NCI-H82 (cell line): Measurements from ENCODE around the gene SETX.
A peak's percentile ranks its signal among the peaks of the same experiment; 100 is the strongest.

Experiments
- DNase-seq: peaks from one replicate; lab custom pipeline; 2025; lab: John Stamatoyannopoulos, UW

The SETX gene

DNA sequence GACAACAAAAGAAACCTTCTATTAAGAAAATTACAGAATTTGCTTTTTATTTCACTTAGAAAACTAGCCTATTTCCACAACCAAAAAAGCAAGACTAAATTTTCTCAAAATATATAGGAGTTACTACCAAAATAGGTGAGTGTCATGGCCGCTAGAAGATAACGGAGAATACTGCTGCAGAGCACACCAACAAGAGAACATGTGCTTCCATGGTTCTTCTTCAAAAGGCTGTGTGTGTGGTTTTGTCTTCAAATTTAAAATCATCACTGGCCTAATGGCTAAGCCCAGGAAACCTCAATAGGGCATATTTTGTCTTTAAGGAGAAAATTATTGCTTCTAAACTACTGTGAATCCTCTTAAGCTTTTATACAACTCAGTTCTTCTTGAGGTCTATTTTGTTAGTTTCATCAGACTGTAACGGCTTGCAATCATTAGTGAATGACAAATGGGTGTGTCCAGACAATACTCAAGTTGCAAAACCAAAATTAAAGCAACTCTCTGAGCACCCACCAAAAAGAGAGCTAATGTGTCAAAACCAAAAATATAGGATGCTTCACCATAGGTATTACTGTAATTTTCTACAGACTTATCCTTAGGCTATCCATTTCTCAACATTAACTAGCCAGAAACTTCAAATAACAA is 3.3 kb downstream of the SETX start:
- no peak for DNase-seq

DNA sequence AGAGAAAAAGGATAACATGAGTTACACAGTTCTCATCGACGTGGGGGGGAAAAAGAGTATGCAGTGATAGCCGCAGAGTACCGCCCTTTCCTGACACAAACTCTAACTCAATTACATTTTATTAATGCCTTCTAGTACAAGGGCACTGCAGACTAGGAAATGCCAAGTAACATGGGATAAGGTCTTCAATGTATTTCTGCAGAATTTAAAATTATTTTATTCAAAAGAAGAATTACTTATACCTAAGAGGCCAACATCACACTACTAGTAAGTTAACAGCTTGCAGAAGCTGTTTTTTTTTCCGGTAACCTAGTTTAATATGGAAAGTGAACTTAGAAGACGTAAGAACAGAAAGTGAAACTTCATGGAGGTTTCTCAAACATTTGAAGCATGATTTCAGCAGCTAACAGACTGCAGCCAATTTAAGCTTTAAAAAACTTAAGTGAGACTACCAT is 3.9 kb downstream of the SETX start:
- DNase-seq: no peak

DNA sequence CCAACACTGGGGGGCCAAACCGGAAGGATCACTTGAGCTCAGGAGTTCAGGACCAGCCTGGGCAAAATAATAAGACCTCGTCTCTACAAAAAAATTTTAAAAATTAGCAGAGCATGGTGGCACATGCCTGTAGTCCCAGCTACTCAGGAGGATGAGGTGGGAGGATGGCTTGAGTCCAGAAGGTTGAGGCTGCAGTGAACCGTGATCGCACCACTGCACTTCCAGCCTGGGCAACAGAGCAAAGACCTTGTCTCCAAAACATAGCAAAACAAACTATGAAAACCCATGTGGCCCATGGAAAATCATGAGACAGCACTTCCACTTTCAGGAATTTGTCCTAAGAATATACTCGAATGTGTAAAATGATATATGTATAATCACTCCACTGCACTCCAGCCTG is 6.1 kb downstream of the SETX start:
- DNase-seq: no peak

DNA sequence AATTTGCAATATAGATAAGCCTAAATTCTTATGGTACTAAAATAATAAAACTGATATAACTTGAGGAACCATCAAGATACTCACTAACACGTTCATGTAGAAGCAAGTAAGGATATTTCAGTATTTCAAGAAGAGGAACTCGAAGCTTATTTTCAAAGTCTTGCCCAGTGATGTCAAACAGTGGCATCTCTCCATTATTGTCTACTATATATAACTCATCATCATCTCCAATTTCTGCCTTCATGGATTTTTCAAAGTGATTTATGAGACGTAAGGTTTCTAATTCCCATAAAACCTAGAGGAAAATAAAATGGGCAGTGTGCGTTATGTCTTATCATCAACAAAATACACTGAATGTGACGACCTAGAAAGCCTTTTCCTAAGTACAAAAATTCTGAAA is 8.6 kb downstream of the SETX start:
- DNase-seq: no peak

DNA sequence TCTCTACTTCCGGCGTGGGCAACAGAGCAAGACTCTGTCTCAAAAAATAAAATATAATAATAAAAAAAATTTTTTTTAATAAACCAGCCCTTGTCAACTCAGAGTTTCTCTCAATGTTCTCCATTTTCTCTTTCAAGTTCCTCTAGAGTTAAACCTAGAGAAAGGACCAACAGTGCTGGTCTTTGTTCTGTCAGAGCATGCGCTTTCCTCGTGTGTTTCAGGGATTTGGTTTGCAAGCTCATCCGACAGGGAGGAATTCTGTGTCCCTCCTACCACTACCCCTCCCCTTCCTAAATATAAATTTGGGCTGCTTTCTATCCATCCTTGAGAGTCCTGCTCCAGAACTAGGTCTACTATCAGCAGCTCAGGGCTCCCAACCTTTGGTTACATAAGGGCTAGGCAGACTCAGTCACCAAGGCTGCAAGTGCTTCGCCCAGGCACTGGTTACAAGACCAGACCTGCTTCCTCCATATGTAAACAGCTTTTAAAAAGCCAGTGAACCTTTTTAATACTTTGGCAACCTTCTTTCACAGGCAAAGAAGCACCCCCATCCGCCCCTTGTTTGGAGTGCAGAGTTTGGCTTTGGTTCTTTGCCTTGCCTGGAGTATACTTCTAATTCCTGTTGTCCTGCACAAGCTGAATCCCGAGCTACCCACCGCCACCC is 13.5 kb downstream of the SETX start:
- DNase-seq: no peak

DNA sequence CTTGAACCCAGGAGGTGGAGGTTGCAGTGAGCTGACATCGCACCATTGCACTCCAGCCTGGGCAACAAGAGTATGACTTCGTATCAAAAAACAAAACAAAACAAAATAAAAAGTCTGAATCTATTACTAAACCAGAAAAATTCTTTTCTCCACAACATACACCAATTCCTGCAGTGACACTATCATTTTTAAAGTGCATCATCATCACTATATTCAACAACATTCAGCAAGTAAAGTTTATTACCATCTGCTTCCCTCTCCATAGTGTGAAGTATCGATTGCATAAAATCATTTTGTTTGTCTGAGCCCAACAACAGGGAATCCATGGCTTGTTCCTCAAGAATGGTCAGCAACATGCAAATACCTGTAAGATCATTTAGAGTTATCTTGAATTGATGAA is 20.4 kb downstream of the SETX start:
- no peak for DNase-seq

DNA sequence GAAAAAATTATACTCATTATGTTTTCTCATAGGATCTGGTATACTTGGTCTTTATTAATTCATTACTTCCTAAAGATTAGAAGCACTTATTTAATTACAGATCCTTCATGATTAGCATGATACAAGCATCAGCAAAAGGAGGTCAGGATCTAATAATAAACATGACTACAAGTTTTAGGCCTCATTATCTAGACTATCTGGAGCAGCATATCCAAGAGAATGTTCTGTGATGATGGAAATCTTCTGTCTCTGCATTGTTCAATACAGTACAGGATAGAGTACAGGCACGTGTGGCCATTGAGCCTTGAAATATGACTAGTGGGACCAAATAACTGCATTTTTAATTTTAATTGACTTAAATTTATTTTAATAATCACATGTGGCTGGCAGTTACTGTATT is 21.2 kb downstream of the SETX start:
- no peak for DNase-seq

DNA sequence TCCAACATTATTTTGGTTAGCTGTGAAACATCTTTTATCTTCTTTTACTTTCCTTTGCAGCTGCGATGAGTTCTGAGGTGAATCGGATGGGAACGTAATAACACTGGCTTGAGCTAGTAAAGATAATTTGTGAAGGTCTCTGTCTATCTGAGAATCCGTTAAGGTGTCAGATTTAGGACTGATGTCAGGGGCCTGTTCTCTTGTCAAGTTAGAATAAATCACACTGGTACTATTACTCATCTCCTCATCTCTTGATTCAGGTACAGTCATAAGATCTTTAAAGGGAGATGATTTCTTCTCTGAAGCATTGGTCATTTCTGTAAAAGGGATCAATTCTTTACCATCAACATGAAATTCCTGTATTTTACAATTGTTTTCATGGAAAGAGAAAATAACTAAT is 26.2 kb downstream of the SETX start:
- no peak for DNase-seq

DNA sequence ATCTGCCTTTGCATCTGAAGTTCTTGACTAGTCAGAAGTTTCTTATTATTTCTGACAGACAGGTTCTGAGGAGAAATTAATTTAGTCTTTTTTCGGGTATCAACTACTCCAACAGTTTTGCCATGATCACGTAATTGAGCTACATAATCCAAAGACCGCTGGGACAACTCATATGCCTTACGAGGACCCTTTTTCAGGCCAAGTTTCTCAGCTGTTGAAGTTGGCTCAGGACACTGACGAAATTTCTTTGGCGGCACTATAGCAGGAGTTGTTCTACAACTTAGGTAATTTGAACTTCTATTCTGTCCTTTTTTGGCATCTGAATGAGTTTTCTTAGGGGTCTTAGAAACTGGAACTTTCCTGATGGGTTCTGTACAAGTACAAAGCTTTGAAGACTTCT is 27.2 kb downstream of the SETX start:
- DNase-seq: no peak

DNA sequence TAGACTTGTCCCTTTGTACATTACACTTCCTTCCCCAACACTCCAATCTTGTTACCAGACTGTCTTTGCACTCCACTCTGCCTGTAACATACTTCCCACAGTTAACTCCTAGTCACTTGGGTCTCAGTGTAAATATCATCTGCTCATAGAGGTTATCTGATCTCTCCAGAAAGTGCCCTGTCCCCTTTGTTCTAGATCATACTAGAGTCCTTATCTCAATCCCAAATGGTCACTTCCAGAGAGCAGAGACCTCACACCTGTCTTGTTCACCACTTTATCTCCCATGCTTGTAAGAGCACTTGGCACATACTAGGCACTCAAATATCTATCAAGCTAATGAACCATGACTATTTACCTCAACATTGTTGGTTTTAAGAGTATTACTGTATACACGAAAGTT is 30.4 kb downstream of the SETX start:
- DNase-seq: no peak

DNA sequence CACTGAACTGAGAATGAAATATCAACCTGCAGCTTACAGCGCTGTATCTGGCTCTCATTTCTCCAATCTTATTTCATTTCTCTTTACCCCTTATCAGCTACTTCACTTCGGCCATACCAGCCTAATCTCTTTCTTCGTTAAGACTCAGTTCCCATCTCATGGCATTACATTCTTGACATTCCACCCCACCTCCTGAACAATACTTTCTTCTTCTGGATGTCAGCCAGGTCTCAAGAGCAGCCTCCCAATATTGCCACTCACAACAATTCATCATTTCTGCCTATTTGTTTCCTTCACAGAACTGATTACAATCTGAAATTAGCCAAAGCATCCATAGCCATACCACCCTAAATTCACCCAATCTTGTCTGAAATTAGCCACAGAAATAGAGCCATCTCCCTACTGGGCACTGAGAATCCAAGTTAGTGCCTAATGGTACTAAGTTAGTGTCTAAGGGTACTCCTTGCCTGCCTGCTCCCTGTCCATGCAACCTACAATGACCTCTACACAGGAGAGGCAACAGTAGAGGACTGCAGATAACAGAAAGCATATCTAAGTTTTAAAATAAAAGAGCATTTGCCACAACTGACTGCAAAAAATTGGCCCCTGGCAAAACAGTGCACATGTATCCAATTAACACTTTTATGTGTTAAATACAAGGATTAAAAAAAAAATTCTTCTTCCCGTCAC is 35.2 kb downstream of the SETX start:
- DNase-seq: no peak

DNA sequence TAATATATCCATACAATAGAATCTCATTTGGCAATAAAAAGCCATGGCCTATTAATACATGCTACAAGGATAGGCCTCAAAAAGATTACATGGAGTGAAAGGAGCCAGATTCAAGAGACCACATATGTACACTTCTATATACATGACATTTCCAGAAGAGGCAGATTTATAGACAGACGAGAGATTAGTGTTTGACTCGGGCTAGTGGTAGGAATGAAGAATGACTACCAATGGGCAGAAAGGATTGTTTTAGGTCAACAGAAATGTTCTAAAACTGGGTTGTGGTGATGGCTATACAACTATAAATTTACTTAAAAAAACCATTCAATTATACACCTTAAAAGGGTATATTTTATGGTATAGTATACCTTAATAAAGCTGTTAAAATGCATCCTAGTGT is 41.9 kb downstream of the SETX start:
- peak; percentile 15 for DNase-seq

DNA sequence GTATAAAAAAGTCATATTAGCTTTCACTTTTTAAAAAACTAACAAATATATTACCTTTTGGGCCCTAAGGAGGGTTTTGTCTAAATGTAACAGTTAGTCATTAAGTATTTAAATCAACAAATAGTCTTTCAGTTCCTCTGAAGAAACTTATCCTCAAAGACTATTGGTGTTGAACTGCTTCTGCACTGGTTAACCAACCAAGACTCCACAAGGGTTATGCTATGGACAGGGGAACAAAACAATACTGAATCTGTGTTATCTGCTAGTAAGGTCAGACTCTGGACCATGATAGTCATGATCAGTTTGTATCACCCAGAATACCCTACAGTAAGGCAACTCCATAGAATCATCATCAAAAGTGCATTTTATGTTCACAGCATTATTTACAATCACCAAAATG is 42.4 kb downstream of the SETX start:
- no peak for DNase-seq

DNA sequence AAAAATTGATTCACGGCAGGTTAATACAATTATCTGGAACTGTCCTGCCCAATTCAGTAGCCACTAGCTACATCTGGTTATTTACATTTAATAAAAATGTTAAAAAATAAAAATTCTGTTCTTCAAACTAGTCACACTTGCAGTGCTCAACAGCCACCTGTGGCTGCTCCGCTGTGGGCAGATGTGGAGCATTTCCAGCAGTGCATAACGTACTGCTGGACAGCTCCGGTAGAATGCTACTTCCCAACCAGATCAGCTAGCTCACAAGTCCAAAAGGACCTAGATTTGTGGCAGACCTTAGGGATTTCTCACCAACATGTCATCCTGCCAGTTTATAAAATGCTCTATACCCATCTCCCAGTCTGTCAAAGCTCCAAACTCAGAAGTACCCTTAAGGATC is 42.8 kb downstream of the SETX start:
- no peak for DNase-seq

DNA sequence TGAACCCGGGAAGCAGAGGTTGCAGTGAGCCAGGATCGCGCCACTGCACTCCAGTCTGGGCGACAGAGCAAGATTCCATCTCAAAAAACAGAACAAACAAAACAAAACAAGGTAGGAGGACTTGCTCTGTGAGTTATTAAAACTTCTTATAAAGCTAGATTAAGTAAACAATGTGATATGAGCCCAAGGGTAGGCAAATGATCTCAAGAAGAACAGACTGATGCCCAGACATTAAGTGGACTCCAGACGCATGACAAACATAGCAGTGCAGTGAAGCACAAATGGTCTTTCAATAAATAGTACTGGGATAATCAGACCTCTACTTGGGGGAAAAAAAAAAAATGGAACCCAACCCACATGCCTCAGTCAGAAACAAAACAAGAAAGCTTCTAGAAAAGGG is 45.7 kb downstream of the SETX start:
- DNase-seq: no peak

DNA sequence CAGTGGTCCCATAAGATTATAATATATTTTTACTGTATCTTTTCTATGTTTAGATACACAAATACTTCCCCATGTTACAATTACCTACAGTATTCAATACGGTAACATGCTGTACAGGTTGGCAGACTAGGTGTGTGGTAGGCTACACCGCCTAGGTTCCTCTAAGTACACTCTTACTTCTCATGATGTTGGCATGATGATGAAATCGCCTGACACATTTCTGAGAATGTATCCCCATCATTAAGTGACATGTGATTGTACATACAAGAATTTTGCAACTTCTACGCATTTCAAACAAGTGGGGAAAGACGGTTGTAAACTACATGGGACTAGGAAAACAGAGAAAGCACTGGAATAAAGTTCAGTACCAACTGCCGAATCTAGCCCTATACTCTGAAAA is 53.3 kb downstream of the SETX start:
- no peak for DNase-seq

DNA sequence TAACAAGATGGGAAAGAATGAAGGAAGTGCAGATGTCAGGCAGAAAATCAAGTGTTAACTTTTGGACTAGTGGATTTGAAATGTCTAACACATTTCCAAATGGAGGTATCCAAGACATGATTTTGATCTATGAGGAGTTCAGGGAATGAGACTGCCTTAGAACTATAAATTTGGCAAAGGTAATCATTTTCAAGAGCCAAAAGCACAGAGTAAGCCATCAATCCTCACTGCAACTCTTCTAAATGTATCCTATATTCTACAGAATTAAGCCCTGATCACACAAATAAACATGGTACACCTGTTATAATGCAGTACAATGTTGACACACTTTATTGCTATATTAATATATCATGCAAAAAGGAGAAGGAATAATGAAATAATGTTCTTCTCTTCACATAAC is 55.6 kb downstream of the SETX start:
- no peak for DNase-seq

DNA sequence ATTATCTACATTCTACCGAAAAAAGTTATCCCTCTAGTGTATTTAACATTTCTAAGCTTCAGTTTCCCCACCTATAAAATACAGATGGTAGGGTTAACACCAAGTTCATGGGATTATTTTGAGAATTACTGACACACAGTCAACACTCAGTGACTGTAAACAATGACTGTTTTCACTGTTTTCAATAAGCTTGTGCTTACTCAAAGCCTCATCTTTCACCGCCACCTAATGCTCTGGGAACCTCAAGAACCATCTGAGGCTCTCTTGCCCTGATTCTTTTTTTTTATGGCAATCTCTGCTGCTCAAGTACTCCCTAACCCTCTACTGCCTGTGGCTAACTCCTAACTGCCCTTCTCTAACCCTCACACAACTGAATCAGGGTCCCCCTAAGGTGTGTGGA is 59.6 kb downstream of the SETX start:
- no peak for DNase-seq

DNA sequence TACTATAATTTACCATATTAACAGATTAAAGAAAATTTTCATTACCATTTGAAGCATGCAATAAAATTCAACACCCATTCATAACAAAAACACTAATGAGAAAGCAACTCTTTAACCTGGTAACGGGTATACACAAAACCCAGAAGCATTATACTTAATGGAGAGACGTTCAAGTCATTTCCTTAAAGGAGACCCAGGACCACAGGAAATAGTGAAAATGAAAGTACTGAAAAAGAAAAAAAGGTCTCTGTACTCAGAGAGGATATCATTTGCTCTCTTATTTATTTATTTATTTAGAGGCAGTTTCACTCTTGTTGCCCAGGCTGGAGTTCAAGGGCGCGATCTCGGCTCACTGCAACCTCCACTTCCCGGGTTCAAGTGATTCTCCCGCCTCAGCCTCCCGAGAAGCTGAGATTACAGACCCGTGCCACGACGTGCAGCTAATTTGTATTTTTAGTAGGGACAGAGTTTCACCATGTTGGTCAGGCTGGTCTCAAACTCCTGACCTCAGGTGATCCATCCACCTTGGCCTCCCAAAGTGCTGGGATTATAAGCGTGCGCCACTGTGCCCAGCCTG is 61.6 kb downstream of the SETX start:
- DNase-seq: no peak

DNA sequence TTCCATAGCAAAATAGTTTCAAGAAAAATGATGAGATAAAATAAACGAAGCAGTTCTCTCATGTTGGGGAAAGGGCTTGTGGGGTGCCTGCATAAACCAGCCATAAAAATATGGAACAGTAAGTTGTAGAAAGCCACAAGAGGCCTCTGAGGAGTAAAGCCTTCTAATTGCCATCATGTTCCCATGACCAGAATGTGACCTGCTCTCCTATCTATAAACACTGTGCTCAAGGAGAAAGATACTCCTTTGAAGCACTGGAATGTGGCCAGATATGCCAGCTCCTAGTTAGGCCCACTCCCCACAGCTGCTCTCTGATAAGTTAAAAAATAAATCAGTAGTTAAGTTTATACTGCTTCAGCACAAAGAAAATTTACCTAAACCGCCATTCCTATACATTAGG is 65.8 kb downstream of the SETX start:
- DNase-seq: no peak

DNA sequence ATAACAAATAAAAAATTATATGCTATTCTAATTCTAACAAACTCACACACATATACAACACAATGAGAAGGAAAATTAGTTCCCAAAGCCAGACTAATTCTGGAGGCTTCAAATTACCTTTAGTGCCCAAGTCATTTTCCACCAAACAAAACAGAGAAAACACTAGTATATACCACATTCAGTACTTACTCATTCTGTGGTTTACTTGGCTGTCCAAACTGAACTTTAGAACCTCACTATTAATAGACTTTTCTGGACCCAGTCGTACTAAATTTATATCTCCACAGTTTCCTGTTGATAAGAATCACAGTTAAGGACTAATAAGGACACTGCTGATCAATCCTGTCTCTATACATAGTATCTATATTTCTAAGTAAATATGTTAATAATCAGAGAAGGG is 66.4 kb downstream of the SETX start:
- no peak for DNase-seq

DNA sequence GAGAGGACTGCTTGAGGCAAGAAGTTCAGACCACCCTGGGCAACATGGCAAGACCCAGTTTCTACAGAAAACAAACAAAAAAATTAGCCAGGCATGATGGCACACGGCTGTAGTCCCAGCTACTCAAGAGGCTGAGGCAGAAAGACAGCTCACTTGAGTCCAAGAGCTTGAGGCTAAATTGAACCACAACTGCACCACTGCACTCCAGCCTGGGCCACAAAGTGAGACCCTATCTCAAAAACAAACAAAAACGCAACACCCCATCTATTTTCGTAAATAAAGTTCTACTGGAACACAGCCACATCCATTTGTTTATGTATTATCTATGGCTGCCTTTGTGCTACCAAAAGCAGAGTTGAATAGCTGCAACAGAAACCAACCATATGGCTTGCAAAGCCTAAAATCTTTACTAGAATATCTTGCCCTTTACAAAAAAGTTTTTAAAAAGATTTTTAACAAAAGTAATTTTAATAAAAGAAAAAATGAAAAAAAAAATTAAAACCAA is 67.5 kb downstream of the SETX start:
- no peak for DNase-seq

DNA sequence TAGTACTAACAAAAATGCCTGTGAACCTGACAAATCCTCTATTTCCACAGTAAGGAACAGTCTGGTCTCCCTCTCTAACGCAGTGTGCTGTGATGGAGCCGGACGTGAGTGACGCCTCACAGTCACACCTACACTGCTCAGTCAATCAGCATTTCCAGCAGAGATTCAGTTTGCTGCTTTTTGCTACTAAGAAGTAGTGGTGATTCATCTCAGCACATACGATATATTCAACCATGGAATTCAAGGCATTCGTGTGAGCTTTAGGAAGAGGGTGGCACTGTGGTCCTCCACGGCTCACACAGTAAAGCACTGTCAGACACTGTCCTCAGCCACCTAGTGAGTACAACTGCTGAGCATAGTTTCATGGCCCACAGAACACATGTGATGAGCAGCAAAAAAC is 70.9 kb downstream of the SETX start:
- no peak for DNase-seq
